H7 (cell line): ENCODE results near the gene LLGL2. TPM values are rescaled to one million over a fixed set of nuclear protein-coding genes. Genes with fewer than 3 reads are reported as not detected.
A peak's percentile ranks its signal among the peaks of the same experiment; 100 is the strongest.

Source experiments
- DNase-seq: peaks from one replicate; pipeline ENCODE4 v3.0.0; 2012
- H3K27me3 ChIP-seq: 2 replicates; pipeline ENCODE4 v1.6.0; 2011; ENCODE audit warnings: mild to moderate bottlenecking, low read length; ENCODE audit not compliant: control insufficient read depth, insufficient read depth
- H3K36me3 ChIP-seq: replicated peaks from 2 replicates; pipeline ENCODE4 v1.5.1; 2011; ENCODE audit warnings: low read length; ENCODE audit not compliant: control insufficient read depth, insufficient read depth
- H3K4me3 ChIP-seq: 2 replicates; pipeline ENCODE4 v1.5.1; 2011; ENCODE audit warnings: low read depth, mild to moderate bottlenecking, control low read depth, low read length, moderate library complexity; ENCODE audit not compliant: insufficient read depth
- total RNA-seq: library from RNA; depleted of rRNA; stranded (reverse); fragments of >200 nt; shearing (Covaris generic); gene quantifications from 2 replicates; pipeline ENCODE4 v1.2.3, GENCODE V29; 2014

Gene LLGL2
- total RNA-seq, 1 experiment from 2014 or later: 41.5 TPM

DNA sequence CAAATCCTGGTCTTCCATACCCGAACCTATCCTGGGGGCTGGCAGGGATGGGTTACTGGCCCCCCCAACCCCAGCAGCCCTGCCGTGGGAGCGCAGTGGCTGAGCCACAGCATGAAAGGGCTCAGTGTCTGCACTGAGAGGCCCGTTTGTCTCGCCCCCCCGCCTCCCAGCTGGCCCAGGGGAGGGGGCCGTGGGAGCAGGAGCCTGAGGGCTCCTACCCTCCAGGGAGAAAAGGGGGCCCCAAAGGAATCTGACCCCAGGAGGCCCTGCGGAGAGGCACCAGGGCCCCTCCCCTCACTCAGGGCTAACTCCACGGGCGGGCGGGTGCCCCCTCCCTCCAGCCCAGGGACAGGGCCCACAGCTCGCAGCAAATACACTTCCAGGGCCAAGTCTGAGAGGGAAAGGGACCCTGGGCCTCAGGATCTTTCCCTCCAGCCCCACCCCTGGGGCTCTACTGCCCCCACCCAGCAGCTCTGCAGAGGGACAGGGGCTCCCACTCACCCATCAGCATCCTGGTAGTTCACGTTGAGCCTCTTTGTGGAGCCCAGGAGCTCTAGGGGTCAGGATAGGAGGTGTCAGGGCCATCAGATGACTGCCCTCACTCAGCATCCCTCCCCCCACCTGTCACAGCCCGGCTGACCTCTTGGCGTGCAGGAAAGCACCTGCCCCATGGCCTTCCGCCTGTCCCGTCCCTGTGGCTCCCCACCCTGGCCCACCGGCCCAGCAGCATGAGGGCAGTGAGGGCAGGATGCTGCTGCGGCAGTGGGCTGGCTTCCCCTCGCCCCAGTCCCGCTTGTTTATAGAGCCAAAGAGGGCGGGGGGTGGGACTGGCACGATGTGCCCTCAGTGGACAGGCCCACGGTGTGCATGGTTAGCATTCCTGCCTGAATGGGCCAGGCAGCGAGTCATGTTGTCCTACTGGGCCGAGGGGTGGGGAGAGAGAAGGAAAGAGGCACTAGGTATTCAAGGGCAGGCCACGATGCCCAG is 17.5 kb upstream of the LLGL2 start:
- no peak for DNase-seq
- H3K4me3 ChIP-seq: no peak overlapping the region
- peaks cover 4% of the 10 kb centered on the region for H3K36me3 ChIP-seq
- no peaks in the 10 kb centered on the region for H3K27me3 ChIP-seq

DNA sequence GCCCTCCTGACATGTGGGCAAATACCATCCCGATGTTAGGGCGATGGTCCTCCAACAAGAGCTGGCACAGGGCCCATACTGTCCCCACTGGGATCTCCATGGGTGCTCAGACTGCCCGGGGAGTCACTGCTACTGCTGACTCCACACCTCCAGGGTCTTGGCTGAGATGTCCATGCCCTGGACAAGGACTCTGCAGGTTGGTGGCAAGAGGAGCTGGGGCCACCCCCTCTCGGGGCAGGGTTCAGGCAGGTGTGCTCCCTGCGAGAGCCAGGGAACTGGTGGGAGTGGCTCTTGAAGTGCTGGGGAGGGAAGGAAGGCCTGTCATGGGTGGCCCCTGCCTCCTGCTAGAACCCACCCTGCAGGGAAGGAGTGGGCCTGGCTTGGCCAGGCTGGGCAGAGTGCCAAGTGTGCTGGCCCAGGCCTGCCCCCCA is 16.6 kb upstream of the LLGL2 start:
- Histone ChIP-seq H3K36me3 (peaks cover 7% of the 10 kb centered on the region), H3K27me3 (no peaks in the 10 kb centered on the region), H3K4me3 (no peak overlapping the region)
- DNase-seq: no peak

DNA sequence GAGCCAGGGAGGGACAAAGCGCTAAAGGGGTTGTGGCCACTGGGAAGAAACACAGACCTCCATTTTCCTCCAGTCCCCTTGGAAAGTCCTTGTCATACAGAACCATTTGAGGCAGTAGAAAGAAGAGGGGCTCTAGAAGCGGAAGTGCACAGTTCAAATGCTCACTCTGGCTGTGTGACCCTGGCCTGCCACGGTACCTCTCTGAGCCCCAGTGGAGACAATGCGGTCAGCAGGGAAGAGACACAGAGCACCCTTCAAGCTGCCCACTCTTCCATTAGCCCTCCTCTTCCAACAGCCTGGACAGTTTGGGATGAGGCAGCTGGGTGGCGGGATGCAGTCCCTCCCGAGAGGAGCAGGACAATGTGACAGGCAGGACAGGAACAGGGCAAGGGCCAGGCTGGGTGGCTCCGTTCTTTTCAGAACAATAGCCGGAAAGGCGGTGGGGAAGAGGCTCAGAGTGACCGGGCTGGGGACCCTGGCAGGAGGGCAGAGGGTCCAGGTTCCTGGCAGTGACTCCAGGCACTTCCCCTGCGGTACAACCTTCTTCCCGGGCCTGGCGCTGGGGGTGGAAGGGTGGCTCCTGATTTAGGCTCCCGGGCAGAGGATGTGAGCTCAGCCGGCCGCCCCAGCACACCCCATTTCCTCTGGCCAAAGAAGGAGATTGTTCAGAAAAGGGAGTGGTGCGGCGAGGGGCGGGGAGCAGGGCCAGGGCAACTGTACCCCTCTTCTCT is 15.8 kb upstream of the LLGL2 start:
- Histone ChIP-seq H3K27me3 (no peaks in the 10 kb centered on the region), H3K4me3 (no peak overlapping the region), H3K36me3 (peaks cover 7% of the 10 kb centered on the region)
- no peak for DNase-seq

DNA sequence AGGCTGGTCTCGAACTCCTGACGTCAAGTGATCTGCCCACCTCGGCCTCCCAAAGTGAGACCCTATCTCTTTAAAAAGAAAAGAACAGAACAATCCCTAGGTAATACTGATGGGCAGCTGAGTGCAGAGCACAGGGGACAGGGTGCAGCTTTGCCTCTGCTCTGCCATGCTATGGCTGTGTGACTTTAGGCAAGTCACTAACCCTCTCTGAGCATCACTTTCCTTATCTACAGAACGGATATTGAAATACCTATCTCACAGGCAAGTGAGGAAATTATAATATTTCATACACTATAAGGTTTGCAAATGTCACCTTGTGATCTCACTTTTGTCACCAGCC is 14.3 kb upstream of the LLGL2 start:
- H3K36me3 ChIP-seq: peaks cover 7% of the 10 kb centered on the region
- no peak for DNase-seq

DNA sequence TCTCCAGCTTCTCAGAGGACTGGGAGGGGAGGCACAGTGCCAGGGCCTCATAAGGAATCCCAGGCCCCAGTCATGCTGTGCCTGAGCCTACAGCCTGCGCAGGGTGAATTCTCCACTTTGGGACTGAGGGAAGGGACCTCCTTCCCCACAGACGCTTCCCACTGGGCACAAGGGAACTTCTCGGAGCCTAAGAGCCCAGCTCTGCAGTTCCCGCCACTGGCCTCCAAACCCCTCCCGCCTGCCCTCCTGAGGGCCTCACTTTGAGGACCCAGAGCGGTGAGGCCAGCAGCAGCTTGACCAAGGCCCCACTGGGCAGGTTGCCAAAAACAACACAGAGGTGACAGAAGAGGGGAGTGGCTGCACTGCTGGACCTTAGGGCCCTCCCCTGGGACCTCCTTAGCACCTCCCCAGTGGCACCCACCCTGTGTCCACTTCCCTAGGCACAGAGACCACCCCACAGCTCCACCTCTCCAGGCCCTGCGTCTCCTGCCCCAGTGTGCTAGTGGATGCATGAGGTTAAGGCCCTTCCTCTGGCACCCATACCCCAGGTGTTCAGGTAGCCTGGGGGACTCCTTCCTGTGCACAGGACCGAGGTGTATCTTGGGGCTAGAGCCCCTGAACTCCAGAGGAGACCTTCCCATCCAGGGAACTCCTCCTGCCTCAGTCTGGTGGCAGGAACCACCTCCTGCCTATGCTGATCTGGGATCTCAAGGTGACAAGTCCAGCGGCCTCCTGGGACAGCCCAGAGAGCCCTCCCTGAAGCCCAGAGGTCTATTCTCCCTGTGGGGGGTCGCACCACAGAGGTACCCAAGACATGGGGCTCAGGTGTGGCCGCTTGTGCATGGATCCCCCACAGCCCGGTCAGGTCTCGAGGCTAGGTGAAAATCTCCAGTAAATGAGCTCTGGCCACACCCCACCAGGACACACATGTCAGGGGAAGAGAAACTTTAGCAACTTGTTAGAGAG is 13.6 kb upstream of the LLGL2 start:
- no peak overlapping the region for H3K4me3 ChIP-seq
- no peak for DNase-seq
- H3K36me3 ChIP-seq: peaks cover 7% of the 10 kb centered on the region
- H3K27me3 ChIP-seq: no peaks in the 10 kb centered on the region

More for the DNA sequence above, 14.3 kb upstream of the LLGL2 start:
- no peaks in the 10 kb centered on the region for H3K27me3 ChIP-seq
- no peak overlapping the region for H3K4me3 ChIP-seq

DNA sequence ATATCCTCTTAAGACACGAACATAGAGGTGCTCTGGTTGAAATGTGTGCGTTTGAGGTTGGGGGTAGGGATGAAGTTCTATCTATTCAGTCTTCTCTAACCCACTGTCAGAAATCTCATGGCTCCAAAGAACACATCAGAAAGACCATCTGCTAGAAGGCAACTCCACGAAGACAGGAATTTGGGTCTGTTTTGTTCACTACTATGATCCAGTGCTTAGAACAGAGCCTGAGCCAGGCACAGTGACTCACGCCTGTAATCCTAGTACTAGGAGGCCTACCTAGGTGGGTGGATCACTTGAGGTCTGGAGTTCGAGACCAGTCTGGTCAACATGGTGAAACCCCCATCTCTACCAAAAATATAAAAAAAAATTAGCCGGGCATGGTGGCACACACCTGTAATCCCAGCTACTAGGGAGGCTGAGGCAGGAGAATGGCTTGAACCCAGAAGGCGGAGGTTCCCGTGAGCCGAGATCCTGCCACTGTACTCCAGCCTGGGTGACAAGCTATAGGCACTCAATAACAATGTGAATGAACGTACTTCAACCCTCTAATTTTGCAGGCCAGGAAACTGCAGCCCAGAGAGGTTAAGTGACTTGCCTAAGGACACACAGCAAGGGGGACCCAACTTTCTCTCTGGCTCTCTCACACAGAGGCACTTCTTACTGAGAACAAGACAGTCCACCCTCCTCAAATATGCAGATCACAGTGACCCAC is 12.4 kb upstream of the LLGL2 start:
- no peak for DNase-seq
- H3K4me3 ChIP-seq: no peak overlapping the region

DNA sequence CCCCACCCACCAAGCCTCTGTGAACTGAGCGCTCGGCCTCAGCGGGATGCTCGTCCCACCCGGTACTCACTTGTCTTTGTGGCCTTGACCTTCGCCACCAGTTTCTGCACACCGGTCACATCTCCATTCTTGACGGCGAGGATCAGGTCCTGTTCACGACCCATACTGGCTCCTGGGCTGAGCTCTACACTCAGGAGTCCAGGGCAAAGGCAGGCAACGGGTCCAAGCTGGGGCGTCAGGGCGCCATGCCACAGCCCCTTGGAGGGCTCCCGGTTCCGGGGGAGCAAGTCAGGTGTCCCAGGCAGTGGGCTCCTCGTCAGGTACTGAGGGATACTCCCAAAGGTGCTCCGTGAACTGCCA is 11.9 kb upstream of the LLGL2 start:
- no peak for DNase-seq
- Histone ChIP-seq H3K36me3 (peaks cover 9% of the 10 kb centered on the region), H3K27me3 (no peaks in the 10 kb centered on the region; the same call in 1 of the 2 replicates), H3K4me3 (no peak overlapping the region)

More for the DNA sequence above, 12.4 kb upstream of the LLGL2 start:
- Histone ChIP-seq H3K36me3 (peaks cover 7% of the 10 kb centered on the region), H3K27me3 (no peaks in the 10 kb centered on the region; the same call in 1 of the 2 replicates)

DNA sequence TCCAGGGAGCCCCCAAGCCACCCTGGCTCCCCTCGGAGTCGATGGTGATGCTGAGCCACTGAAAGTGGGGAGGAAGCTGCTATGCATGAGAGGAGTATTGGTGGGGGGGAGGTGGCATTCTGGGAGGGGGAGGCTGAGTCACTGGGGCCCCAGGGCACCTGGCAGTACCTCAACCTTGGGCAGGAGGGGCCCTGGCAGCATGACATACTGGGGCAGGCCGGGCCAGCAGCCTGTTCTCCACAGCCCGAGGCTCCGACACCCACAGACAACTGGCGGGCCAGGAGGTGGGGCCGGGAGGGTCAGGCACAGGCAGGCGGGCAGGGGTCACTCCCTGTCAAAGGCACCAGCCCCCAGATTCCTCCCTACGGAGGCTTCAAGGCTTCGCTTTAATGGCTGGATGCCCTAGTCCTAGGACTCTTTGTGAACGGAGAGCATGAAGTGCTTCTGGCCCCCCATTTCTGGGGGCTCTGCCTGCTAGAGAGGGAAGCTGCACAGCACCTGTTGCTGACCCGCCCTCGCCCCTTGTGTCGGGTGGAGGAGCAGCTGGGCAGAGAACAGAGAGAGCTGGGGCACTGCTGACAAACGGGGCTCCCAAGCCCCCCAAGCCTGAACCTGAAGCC is 11.1 kb upstream of the LLGL2 start:
- H3K27me3 ChIP-seq: no peaks in the 10 kb centered on the region; the same call in 1 of the 2 replicates
- peaks cover 8% of the 10 kb centered on the region for H3K36me3 ChIP-seq
- no peak for DNase-seq
- peak overlapping the region; percentile 97 for H3K4me3 ChIP-seq

DNA sequence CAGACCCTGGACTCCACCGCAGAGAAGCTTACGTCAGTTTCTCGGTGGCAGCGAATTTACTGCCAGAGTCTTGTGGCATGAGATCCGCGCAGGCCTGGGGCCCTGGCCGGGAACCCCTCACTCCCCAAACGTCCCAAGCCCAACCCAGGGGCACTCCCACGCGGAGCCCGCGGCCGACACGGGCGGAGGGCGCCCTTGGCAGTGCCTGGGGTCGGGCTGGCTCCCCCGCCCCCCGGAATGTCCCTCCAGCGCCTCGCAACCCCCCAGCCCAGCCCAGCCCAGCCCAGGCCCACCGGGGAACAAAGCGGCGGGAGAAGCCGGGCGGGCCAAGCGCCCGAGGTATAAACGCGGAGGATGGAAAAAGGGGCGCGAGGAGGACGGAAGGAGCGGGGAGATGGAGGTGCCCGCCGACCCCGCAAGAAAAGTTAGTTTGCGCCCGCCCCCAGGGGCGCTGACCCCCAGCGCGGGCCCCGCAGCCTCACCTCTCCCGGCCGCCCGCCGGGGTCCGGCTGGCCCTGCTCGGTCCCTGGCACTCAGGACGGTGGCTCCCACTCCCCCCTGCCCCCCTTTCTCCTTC is 10.5 kb upstream of the LLGL2 start:
- Histone ChIP-seq H3K36me3 (peaks cover 7% of the 10 kb centered on the region), H3K27me3 (no peaks in the 10 kb centered on the region; the same call in 1 of the 2 replicates), H3K4me3 (peak overlapping the region; percentile 97)
- DNase-seq: peak; percentile 91

DNA sequence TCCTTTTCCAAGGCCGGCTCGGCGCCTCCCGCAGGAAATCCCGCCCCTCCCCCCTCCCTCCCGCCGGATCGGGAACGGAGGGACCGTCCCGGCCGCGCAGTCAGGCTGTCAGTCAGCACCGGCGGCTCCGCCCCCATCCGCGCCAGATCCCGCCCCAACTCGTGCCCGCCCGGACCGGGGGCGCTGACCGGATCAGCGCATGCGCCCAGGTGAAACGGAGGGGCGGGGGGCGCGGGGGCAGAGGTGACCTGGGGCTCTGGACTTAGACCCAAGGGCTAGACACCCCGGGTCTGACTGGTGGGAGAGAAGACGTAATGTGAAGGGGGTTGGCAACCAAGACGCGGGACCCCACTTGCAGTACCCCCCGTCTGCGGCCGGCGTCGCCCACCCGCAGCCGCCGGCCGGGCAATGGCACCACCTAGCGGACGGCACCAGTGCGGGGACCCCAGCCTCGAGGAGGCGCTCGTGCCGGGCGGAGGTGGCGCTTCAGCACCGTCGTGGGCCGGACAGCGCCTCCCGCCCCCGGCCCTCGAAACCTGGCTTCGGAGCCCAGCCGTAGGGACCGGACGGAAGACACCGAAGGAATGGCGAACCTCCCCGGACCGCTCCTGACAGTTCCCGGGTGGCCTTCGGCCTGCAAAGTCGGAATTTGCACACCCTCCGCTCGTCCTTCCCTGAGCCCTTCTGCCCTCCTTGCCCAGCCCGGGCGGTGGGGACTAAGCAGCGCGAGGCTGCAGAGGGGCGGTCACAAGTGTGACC is 9.8 kb upstream of the LLGL2 start, which contains the start of gene CASKIN2:
TSS of gene CASKIN2 (minus strand) at position 42 of the 759 bp plus-strand sequence. CDS start 1,733 bp downstream, outside the sequence.
- H3K36me3 ChIP-seq: peaks cover 7% of the 10 kb centered on the region
- peak within 1 kb of the TSS; percentile 97 for H3K4me3 ChIP-seq
- no peaks in the 10 kb centered on the region; the same call in 1 of the 2 replicates for H3K27me3 ChIP-seq
- DNase-seq: peak; percentile 100

DNA sequence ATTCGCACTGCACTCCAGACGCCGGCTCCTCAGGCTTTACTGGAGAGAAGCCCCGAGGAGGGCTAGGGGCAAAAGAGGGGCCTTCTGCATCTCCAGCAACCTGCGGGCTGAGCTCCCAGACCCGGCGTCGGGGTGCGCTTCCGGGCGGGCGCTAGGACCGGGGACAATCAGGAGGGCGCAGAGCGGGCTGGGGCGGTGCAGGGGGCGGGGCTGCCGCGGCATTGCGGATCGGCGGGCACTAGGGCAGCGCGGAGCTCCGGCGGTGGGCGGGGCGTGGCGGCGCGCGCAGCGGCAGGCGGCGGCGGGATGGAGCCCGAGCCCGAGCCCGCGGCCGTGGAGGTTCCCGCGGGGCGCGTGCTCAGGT is 9.3 kb upstream of the LLGL2 start, which contains the start of gene TSEN54:
TSS of gene TSEN54 (plus strand) at position 274 of the 364 bp plus-strand sequence. CDS start at position 307, 33 bp downstream.
- DNase-seq: peak; percentile 99
- H3K4me3 ChIP-seq: peak within 1 kb of the TSS; percentile 97

DNA sequence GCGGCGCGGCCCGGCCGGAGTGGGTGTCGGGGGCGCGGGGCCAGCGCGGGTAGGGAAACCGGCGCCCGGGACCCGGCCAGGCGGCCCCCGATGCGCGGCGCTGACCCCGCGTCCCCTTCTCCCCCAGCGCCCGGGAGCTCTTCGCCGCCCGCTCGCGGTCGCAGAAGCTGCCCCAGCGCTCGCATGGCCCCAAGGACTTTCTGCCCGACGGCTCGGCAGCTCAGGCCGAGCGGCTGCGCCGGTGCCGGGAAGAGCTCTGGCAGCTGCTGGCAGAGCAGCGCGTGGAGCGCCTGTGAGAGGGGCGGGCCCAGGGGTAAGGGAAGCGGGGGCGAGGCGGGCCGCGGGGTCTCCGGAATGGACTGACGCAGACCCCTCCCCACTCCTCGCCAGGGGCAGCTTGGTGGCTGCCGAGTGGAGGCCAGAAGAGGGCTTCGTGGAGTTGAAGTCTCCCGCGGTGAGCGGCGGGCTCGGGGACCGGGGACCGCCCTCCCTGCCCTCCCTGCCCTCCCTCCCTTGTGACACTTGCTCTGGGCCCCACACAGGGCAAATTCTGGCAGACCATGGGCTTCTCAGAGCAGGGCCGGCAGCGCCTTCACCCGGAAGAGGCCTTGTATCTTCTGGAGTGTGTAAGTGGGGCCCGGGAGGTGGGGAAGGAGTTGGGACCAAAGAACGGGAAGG is 8.7 kb upstream of the LLGL2 start:
- Histone ChIP-seq H3K27me3 (no peaks in the 10 kb centered on the region; the same call in 1 of the 2 replicates), H3K36me3 (peaks cover 9% of the 10 kb centered on the region), H3K4me3 (peak overlapping the region; percentile 82)
- no peak for DNase-seq

More for the DNA sequence above, 9.3 kb upstream of the LLGL2 start, which contains the start of gene TSEN54:
- Histone ChIP-seq H3K36me3 (peaks cover 7% of the 10 kb centered on the region), H3K27me3 (no peaks in the 10 kb centered on the region; the same call in 1 of the 2 replicates)
